ENCODE measurements around the gene CIRBP. TPM values are rescaled to one million over a fixed set of nuclear protein-coding genes. Genes with fewer than 3 reads are reported as not detected.

The CIRBP gene
- total RNA-seq, 1 donor, result 245 TPM

DNA sequence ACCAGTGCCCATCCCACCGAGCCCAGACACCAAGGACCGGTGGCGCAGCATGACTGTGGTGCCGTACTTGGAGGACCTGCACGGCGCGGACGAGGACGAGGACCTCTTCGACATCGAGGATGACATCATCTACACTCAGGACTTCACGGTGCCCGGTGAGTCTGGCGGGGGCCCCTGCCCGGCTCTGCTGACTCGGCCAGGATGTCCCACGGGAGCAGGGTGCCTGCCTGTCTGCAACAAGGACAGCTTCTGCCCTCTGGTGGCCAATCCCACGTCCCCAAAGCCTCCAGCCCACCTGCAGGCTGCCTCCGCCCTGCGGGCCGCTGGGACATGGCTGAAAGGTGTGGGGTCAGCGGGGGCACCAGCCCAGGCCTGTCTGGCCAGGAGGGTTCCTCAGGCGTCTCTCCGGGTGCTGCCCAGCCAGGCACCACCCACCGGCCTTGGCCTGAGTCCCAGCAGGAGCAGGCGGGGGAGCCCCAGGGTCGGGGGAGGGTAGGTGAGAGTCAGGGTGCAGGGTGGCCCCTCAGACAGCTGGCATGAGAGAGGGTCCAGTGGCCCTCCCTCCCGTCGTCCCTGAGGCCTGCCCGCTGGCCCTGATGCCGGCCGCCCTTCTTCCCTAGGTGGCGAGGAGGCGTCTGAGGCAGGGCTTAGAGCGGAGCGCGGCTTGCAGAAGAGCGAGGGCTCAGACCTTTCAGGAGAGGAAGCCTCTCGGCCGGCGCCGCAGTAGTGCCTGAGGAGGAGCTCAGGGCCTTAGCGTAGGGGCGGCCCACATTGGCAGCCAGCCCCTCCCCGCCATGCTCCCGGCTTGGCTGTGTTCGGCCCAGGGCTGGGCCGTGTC, 45.9 kb upstream of the CIRBP start:
- no peak for DNase-seq (ENCODE audit: low read depth)
- TF ChIP-seq, protein P1, sequence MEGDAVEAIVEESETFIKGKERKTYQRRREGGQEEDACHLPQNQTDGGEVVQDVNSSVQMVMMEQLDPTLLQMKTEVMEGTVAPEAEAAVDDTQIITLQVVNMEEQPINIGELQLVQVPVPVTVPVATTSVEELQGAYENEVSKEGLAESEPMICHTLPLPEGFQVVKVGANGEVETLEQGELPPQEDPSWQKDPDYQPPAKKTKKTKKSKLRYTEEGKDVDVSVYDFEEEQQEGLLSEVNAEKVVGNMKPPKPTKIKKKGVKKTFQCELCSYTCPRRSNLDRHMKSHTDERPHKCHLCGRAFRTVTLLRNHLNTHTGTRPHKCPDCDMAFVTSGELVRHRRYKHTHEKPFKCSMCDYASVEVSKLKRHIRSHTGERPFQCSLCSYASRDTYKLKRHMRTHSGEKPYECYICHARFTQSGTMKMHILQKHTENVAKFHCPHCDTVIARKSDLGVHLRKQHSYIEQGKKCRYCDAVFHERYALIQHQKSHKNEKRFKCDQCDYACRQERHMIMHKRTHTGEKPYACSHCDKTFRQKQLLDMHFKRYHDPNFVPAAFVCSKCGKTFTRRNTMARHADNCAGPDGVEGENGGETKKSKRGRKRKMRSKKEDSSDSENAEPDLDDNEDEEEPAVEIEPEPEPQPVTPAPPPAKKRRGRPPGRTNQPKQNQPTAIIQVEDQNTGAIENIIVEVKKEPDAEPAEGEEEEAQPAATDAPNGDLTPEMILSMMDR (IDR thresholded peaks at IDR 0.05; ENCODE audit: insufficient read depth, low read length), result peak; percentile 42

GRCh38 chr19:1224047-1224825, 44.9 kb upstream of the CIRBP start:
- TF ChIP-seq, protein P1 (IDR thresholded peaks at IDR 0.05; ENCODE audit: insufficient read depth, low read length), result no peak
- no peak overlapping the region for H3K4me3 ChIP-seq (ENCODE audit: low read depth, low read length)
- DNase-seq (ENCODE audit: low read depth), result no peak

More for the DNA sequence above, 45.9 kb upstream of the CIRBP start:
- H3K4me3 ChIP-seq (ENCODE audit: low read depth, low read length), result no peak overlapping the region

GRCh38 chr19:1224847-1225246, 44.3 kb upstream of the CIRBP start:
- TF ChIP-seq, protein P1 (IDR thresholded peaks at IDR 0.05; ENCODE audit: insufficient read depth, low read length), result no peak
- no peak overlapping the region for H3K4me3 ChIP-seq (ENCODE audit: low read depth, low read length)

GRCh38 chr19:1225440-1226226, 43.5 kb upstream of the CIRBP start:
- DNase-seq (ENCODE audit: low read depth), result no peak
- no peak overlapping the region for H3K4me3 ChIP-seq (ENCODE audit: low read depth, low read length)
- TF ChIP-seq, protein P1 (IDR thresholded peaks at IDR 0.05; ENCODE audit: insufficient read depth, low read length), result no peak

More at GRCh38 chr19:1224847-1225246, 44.3 kb upstream of the CIRBP start:
- no peak for DNase-seq (ENCODE audit: low read depth)

GRCh38 chr19:1226227-1226518, 43.0 kb upstream of the CIRBP start:
- no peak overlapping the region for H3K4me3 ChIP-seq (ENCODE audit: low read depth, low read length)
- DNase-seq (ENCODE audit: low read depth), result no peak
- TF ChIP-seq, protein P1 (IDR thresholded peaks at IDR 0.05; ENCODE audit: insufficient read depth, low read length), result no peak

- TF ChIP-seq, protein P1 (IDR thresholded peaks at IDR 0.05; ENCODE audit: insufficient read depth, low read length), result no peak
- no peak overlapping the region for H3K4me3 ChIP-seq (ENCODE audit: low read depth, low read length)
- DNase-seq (ENCODE audit: low read depth), result no peak
Measured at GRCh38 chr19:1226522-1227303, 42.4 kb upstream of the CIRBP start.

All from fibroblast of the aortic adventitia (primary cell).